Stimulated activated naive CD8-positive, alpha-beta T cell treated with anti-CD3 and anti-CD28 coated beads, Interleukin-15, amount 100 ng/mL, for 72 hours (primary cell): ENCODE measurements around the gene ADAMTS8.

Experiments used
- ATAC-seq: fragments of 150-1000 bp; cut with Tn5 transposase; 2 replicates; pipeline ENCODE4 v1.10.0; 2021; ENCODE audit warnings: mild to moderate bottlenecking, moderate library complexity
- DNase-seq, 2 donors: peaks; one replicate each; pipeline ENCODE4 v3.0.0; 2021 to 2022
- H3K27ac Mint-ChIP-seq, 2 donors: one replicate each; pipeline ENCODE4 v1.8.0; 2022; ENCODE audit warnings: mild to moderate bottlenecking in 2 of 2, mixed read lengths in 2 of 2, moderate library complexity in 2 of 2
- H3K27me3 Mint-ChIP-seq: one replicate; pipeline ENCODE4 v1.8.0; 2022; ENCODE audit warnings: mixed read lengths
- H3K4me1 Mint-ChIP-seq: one replicate; pipeline ENCODE4 v1.8.0; 2022; ENCODE audit warnings: mild to moderate bottlenecking, mixed read lengths
- H3K4me3 Mint-ChIP-seq, 2 donors: one replicate each; pipeline ENCODE4 v1.8.0; 2022; ENCODE audit warnings: mild to moderate bottlenecking in 2 of 2, mixed read lengths in 2 of 2, moderate library complexity in 1 of 2
- H3K9me3 Mint-ChIP-seq, 2 donors: one replicate each; pipeline ENCODE4 v1.8.0; 2022; ENCODE audit warnings: mixed read lengths in 2 of 2

The ADAMTS8 gene

DNA sequence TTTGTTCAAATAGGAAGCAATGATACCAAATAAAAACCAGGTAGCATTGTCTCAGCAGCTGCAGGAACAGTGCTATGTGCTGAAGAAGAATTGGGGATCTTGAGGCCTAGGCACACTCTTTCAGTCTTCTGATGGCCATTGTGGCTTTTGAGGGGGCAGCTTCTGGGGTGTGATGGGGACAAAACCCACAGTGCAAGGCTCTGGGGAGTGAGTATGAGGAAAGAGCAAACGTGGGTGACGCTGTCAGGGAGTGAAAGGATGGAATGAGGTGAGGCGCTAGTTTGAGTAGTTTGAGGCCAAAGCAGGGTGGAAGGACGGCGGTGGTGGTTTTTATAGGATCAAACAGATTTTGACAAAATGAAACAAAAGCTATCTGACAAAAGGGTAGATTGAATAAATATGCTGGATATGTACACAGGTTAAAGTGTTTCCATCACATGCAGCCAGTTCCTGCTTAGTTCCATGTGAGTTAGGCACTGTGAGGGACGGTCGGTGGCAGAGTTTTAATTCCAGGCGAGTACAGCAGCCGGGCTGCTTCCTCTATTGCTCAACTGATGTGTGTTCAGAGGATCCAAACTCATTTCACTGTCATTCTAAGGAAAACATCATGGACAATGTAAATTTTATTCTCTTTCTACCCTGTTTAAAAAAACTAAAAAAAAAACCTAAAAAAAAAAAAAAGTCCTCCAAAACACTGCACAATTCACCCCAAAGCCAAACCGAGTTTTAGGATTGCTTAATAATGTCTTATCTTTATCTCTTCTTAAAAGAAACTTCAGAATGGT, 38.9 kb upstream of the ADAMTS8 start:
- DNase-seq, result no peak
- H3K27ac Mint-ChIP-seq, result no peak overlapping the region
- ATAC-seq, result no peak
- H3K27me3 Mint-ChIP-seq, result no peaks in the 10 kb centered on the region
- no peak overlapping the region for H3K4me3 Mint-ChIP-seq
- no peaks in the 10 kb centered on the region for H3K9me3 Mint-ChIP-seq
- H3K4me1 Mint-ChIP-seq, result no peaks in the 10 kb centered on the region

DNA sequence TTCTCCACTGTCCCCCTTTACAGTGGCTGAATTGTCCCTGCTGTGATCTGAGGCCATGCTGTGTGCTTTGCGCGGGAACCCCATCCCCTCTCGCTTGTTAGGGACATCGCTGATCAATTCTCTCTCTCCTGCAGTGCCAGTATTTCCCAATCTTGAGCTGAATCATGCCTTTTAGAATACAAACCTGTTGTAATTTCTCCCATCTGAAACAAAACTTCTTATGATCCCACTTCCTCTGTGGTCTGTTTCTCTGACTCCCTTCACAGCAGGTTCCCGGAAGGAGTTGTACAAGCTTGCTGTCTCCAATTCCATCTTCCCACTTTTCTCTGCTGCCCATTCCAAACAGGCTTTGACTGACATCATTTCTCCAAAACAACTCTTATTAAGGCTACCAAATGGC, 36.9 kb upstream of the ADAMTS8 start:
- Mint-ChIP-seq H3K27me3 (no peaks in the 10 kb centered on the region), H3K4me3 (no peak overlapping the region), H3K4me1 (no peaks in the 10 kb centered on the region), H3K9me3 (no peaks in the 10 kb centered on the region), H3K27ac (no peak overlapping the region)
- ATAC-seq, result no peak
- DNase-seq, result no peak

- no peaks in the 10 kb centered on the region for H3K27me3 Mint-ChIP-seq
- no peak overlapping the region for H3K27ac Mint-ChIP-seq
- H3K9me3 Mint-ChIP-seq, result no peaks in the 10 kb centered on the region
- H3K4me1 Mint-ChIP-seq, result no peaks in the 10 kb centered on the region
- no peak overlapping the region for H3K4me3 Mint-ChIP-seq
- ATAC-seq, result no peak
- DNase-seq, result no peak
Observed at GRCh38 chr11:130464291-130464812, 35.9 kb upstream of the ADAMTS8 start.

DNA sequence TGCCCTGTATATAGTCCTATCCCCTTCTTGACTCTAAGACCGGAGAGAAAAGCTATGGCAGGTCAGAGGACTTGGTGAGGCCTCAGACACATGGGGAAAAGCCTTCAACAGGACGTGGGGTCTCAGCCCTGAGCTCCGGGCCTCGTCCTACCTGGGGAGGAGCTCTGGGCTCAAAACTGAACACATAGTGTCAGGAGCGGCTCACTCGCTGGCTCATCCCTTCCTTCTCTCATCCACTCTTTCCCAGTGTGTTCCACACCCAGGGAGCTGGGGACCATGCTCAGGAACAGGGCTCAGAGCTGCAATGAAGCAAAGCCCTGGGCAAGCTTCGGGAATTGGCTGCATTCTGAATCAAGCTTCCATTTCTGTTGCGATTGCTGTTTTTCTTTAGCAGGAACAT, 34.5 kb upstream of the ADAMTS8 start:
- Mint-ChIP-seq H3K27ac (no peak overlapping the region), H3K9me3 (no peaks in the 10 kb centered on the region), H3K27me3 (no peaks in the 10 kb centered on the region), H3K4me3 (no peak overlapping the region), H3K4me1 (no peaks in the 10 kb centered on the region)
- no peak for DNase-seq
- ATAC-seq, result no peak

GRCh38 chr11:130462101-130462885, 33.9 kb upstream of the ADAMTS8 start:
- DNase-seq (no peak), ATAC-seq (peak; percentile 6)
- no peaks in the 10 kb centered on the region for H3K9me3 Mint-ChIP-seq
- H3K27ac Mint-ChIP-seq, result no peak overlapping the region
- no peak overlapping the region for H3K4me3 Mint-ChIP-seq
- H3K4me1 Mint-ChIP-seq, result no peaks in the 10 kb centered on the region
- no peaks in the 10 kb centered on the region for H3K27me3 Mint-ChIP-seq

DNA sequence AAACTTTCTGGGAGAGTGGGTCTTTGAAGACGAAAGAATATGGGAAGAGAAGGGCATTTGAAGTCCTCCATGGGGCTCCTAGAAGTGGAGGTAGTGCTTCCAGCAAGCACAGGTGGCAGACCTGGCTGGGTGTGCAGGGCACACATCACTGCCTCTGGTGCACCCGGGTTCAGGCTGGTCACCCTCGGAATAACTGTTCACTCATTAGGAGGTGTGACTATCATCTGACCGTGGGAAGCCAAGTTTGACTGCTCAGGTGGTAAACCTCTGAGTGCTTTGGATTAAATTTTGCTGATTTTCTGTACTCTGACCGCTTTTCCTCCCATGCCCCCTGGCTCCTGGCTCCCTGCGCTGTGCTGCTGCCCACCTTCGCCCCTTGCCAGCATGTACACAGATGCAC, 31.1 kb upstream of the ADAMTS8 start:
- H3K4me1 Mint-ChIP-seq, result no peaks in the 10 kb centered on the region
- H3K27me3 Mint-ChIP-seq, result peaks cover 10% of the 10 kb centered on the region

GRCh38 chr11:130458410-130458729, 30.0 kb upstream of the ADAMTS8 start:
- peaks cover 18% of the 10 kb centered on the region for H3K27me3 Mint-ChIP-seq
- no peaks in the 10 kb centered on the region for H3K4me1 Mint-ChIP-seq
- H3K4me3 Mint-ChIP-seq, result no peak overlapping the region
- no peak for DNase-seq
- ATAC-seq, result no peak
- H3K9me3 Mint-ChIP-seq, result no peaks in the 10 kb centered on the region
- peak overlapping the region in 1 of 2 donors; percentile 12 for H3K27ac Mint-ChIP-seq

More for the DNA sequence above, 31.1 kb upstream of the ADAMTS8 start:
- no peak for ATAC-seq
- Mint-ChIP-seq H3K9me3 (no peaks in the 10 kb centered on the region), H3K27ac (peak overlapping the region in 1 of 2 donors; percentile 84), H3K4me3 (no peak overlapping the region)
- no peak for DNase-seq

- Mint-ChIP-seq H3K27ac (no peak overlapping the region), H3K9me3 (no peaks in the 10 kb centered on the region), H3K4me3 (no peak overlapping the region), H3K27me3 (peaks cover 18% of the 10 kb centered on the region), H3K4me1 (no peaks in the 10 kb centered on the region)
- ATAC-seq (no peak), DNase-seq (no peak)
Observed at GRCh38 chr11:130457623-130458409, 29.4 kb upstream of the ADAMTS8 start.

DNA sequence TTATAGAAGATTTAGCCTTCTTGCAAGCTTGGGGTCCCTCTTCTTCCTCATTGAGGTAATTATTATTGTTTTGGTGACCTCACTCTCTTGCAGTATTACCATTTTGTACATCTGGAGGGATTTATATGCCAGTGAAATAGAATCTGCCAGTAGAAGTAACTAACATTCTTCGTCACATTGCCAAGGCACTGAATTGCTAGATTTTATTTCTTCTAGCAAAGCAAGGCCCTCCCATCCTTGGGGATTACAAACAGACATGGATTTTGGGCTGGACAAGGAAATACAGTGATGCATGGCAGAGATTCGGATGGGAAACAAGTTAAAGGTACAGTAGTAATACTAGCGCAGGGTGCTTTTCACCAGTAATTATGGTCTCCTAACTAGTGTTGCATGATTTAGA, 27.9 kb upstream of the ADAMTS8 start:
- Mint-ChIP-seq H3K9me3 (no peaks in the 10 kb centered on the region), H3K4me3 (no peak overlapping the region), H3K4me1 (no peaks in the 10 kb centered on the region), H3K27ac (no peak overlapping the region), H3K27me3 (peaks cover 27% of the 10 kb centered on the region)
- ATAC-seq (no peak), DNase-seq (no peak)

DNA sequence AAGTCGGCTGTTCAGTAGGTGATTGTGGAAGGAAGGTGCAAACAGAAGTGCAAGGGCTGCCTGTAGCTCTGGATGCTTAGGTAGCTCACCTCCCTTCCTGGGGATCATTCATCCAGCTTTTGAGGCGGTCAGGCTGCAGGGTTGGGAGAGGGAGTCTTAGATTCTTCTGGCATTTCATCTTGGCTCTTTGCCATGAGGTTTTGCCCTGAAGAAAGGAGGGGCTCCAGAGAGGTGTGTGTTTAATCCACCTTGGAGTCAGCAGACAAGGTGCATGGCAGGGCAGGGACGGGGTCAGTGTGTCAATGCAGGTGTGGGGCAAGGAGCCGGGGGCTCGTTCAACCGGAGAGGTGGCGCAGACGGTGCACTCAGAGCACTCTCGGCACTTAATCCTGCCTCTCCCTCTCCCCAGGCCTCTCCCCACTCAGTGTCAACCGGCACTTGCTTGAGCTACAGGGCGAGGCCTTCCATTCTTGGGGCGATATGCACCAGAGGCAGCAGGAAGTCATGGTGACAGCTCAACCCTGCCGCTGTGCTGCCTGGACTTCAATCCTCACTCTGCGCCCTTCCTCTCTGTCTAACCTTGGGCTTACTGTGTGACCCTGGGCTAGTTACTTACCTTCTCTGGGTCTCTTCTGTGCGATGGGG, 27.2 kb upstream of the ADAMTS8 start:
- DNase-seq (no peak), ATAC-seq (no peak)
- Mint-ChIP-seq H3K4me3 (no peak overlapping the region), H3K9me3 (no peaks in the 10 kb centered on the region), H3K27ac (no peak overlapping the region), H3K27me3 (peaks cover 33% of the 10 kb centered on the region), H3K4me1 (no peaks in the 10 kb centered on the region)

DNA sequence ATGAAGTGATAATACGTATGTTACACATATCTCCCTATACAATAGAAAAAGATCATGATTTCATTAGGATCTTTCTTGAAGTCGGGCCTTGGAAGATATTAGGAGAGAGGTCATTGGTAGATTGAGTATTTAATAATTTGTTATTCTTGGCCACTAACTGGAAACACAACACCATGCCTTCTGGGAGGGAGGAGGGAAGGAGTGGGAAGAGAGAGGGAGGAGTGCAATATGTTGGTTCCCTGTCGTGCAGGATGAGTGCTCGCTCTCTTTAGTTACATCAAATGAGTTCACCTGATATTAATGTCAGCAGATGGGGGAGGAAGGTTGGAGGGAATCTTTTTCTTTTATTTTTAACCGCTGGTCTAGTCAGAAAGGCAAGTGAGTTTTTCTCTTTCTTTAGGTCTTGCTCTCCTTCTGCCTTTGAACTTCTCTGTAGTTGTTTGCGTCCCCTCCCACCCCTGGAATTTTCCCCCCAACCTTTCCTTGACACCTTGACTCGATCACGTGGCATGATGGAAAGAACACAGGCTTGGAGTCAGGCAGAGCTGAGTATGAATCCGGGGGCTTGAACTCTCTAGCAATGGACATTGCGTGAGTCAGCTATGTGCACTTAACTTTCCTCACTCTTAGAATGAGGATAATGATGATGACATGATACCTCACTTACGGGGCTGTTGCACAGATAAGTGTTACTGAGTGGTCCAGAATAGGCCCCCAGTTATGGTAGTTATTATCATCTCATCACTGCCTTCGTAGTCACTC, 26.3 kb upstream of the ADAMTS8 start:
- ATAC-seq (no peak), DNase-seq (no peak)
- peaks cover 43% of the 10 kb centered on the region for H3K27me3 Mint-ChIP-seq
- H3K4me3 Mint-ChIP-seq, result no peak overlapping the region
- H3K27ac Mint-ChIP-seq, result no peak overlapping the region
- no peaks in the 10 kb centered on the region for H3K9me3 Mint-ChIP-seq
- H3K4me1 Mint-ChIP-seq, result peaks cover 5% of the 10 kb centered on the region

GRCh38 chr11:130452940-130453339, 24.5 kb upstream of the ADAMTS8 start:
- Mint-ChIP-seq H3K27me3 (peaks cover 60% of the 10 kb centered on the region), H3K27ac (no peak overlapping the region), H3K4me1 (peaks cover 18% of the 10 kb centered on the region), H3K4me3 (no peak overlapping the region), H3K9me3 (no peaks in the 10 kb centered on the region)
- ATAC-seq (no peak), DNase-seq (no peak)

DNA sequence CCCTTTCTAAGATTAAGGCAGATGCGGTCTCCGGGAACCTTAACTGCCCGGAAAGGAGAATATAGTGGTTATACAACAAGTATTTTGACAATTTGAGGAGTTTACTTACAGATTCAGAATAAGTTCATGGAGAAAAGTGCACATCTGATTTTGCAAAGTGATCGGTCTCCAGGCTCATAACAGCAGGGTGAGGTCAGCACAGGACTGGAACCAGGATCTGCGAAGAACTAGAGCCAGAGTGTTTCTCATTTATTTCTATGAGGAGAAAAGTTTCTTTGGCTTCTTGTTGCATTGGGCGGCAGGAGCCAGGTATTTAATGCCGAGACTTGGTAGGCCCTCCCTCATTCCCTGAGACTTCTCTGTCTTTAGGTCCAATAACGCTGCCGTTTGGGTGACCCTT, 23.8 kb upstream of the ADAMTS8 start:
- DNase-seq (no peak), ATAC-seq (no peak)
- Mint-ChIP-seq H3K4me1 (peaks cover 19% of the 10 kb centered on the region), H3K27ac (no peak overlapping the region), H3K4me3 (no peak overlapping the region), H3K9me3 (no peaks in the 10 kb centered on the region), H3K27me3 (peaks cover 66% of the 10 kb centered on the region)

DNA sequence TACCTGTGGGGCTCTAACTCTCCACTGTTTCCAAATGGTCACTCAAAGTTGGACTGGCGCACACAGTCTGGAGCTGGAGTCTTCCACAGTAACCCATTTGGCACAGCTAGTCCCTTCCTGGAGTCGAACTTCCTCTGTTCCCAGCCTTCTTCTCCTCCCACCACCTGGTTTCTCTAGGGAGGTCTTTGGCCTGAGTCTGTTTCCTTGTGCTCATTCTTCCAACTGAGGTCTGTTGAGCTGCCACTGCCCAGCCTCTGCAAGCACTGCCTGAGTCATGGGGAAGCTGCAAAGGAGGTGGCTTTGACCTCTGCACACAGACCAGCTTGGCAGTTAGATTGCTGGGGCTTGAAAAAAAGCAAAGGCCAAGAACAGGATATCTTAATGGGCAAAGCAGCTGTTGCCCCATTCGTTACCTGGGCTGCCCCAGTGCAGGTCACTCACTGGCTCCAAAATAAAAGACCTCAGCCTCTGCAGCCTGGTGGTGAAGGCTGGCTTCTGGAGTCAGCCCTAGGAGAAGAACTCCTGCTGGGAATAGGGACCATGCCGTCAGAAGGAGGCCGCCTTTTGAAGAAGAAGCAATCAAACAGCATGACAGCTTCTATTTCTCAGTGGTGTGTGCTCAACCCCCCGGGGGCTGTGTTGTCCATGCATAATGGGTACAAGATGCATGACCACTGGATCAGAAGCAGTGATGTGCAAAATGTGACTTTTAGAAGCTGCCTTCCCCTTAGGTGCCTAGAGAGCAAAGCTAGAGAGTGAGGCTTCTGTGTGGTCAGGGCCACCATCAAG, 23.0 kb upstream of the ADAMTS8 start:
- DNase-seq (no peak), ATAC-seq (no peak)
- H3K27ac Mint-ChIP-seq, result no peak overlapping the region
- H3K9me3 Mint-ChIP-seq, result no peaks in the 10 kb centered on the region
- H3K27me3 Mint-ChIP-seq, result peaks cover 74% of the 10 kb centered on the region
- H3K4me1 Mint-ChIP-seq, result peaks cover 19% of the 10 kb centered on the region
- no peak overlapping the region for H3K4me3 Mint-ChIP-seq
